Activated CD8-positive, alpha-beta memory T cell treated with anti-CD3 and anti-CD28 coated beads, Interleukin-2, amount 50 U/mL, for 48 hours (primary cell): ENCODE data around the gene CAMTA1.

Experiments used
- DNase-seq: peaks from one replicate; pipeline ENCODE4 v3.0.0-alpha.2; 2020

CAMTA1 gene

DNA sequence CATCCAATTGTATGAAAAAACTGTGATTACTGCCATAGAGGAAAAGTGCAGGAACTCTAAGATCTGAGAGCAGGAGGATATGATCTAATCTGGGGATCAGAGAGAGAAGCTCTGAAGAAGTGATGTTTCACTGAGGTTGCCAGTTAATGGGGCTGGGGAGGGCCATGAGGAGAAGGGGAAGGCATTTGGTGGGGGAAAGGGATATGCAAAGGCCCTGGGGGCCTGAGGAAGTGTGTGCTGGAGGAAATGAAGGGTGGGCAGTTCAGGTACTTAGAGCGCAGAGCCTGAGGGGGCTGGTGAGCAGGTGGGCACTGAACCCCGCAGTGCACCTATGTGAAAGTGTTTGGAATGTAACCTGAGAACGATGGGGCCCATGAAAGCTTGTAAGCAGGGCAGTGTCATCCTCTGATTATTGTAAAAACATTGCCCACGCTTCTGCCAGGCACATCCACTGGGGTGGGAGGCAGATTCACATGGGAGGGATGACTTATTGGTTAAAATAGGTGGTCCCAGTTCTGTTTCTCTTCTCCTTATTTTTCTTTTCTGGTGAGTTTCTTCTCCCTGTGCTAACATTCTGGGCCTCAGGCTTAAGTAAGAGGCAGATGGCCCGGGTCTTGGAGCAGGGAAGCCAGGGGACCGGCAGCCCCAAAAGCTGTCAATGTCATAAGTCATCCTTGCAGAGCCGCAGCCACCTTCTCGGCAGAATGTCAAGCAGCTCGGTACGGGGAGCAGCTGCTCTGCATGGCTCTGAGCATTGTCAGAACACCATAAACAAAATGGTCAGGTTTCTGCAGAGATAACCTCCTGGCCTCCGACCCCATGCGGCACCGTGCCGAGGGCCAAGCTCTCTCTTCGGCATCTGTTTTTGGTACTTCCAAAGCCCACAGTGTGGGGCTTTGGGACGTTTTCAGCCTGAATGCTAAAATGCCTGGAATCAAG, 493.8 kb downstream of the CAMTA1 start:
- no peak for DNase-seq

GRCh38 chr1:7279769-7280168, 494.5 kb downstream of the CAMTA1 start:
- DNase-seq, result no peak

DNA sequence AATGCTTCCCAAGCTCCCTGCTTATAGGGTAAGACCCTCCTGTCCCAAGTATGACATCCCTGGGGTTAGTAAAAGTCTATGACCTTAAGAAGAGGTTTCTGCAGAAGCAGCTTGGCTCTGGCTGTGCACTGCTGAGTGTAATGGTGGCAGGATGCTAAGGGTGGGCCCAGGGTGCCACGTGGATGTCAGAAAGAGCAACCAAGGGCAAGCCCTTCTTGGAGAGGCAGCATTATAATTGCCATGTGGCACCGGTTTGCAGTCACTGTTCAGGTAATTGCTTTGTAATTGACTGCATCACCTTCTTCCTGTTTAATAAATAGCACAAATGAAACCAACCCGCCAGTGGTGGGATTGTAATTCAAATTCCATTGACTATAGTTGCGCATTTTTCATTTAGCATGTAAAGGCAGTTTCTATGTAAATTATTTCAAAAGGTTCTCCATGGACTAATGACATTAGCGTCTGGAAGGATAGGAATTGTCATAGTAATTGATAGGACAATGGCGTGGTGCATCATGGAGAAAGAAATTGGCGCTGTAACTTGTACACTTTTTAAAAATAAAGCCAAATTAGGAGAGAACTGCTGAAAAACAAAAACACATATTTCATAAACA, 495.2 kb downstream of the CAMTA1 start:
- DNase-seq, result no peak

DNA sequence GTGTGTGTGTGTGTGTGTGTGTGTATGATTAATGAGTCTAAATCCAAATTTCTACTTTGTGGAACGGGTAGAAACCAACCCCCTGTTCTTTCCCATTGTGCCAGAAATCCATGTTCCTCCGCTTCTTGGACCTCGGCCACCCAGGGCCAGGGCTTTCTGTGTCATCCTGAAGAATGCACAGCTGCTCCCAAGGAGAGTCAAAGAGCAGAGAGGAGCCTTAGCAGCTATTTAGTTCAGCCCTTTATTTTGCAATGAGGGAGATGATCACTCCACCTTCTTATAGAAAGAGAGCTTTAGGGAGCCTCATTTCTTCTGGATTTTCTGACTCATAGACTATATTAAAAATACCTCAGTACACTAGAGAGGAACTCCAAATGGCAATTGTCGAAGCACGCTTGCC, 496.6 kb downstream of the CAMTA1 start:
- no peak for DNase-seq

DNA sequence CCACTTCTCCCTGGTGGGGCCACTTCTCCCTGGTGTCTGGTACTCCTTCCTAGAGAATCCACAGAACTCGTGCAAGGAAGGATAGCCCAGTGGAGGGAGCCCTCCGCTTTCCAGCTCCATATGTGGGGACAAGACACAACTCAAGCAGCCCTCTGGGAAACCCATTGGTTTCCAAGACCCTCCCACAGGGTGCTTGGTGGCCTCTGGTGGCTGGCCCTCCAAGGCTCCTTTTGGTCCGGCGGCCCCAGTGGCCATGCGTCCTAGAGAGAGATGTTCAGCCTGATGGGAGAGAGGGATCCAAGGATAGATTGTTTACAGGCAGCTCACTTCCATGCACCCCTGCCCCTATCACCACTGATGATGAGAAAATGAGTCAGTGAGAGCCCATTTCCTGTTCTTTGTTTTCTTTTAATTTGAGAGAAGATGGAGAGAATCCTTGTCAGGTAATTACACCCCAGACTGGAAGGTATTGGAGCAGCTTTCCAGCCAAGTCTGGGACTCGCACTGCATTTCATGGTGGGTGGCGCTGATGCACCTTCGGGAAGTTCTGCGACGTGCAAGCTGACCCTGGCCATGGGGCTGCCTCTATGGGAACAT, 499.7 kb downstream of the CAMTA1 start:
- no peak for DNase-seq

- no peak for DNase-seq
Measured at GRCh38 chr1:7285856-7286454, 500.7 kb downstream of the CAMTA1 start.

DNA sequence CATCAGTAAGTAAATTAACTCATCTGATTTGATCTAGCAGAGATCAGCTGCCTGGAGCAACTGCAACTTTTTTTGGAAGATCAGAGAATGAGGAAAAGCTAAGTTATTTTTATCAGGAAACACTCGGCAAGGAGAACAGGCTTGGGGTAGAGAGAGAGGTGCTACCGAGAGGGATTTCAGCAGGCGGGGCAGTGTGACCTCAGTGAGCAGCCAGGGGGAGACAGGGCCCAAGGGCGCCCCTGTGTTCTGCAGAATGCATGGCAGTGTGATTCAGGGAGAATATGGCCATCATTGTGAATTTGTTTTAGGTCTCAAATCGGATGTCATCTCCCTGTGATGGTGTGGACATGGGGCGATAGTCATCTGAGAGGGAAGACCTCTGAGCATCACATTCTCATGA, 501.8 kb downstream of the CAMTA1 start:
- no peak for DNase-seq

DNA sequence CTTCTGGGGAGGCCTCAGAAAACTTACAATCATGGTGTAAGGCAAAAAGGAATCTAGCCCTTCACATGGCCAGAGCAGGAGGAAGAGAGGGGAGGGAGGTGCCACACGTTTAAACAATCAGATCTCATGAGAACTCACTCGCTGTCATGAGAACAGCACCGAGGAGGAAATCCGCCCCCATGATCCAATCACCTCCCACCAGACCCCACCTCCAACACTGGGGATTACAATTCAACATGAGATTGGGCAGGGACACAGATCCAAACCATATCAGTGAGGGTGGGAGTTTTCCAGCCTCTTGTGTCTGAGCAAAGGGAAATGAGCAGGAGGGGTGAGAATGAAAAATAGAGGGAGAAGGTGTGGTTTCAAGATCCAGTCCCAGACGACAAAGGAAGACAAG, 503.7 kb downstream of the CAMTA1 start:
- DNase-seq, result no peak

GRCh38 chr1:7289694-7290093, 504.4 kb downstream of the CAMTA1 start:
- DNase-seq, result no peak

DNA sequence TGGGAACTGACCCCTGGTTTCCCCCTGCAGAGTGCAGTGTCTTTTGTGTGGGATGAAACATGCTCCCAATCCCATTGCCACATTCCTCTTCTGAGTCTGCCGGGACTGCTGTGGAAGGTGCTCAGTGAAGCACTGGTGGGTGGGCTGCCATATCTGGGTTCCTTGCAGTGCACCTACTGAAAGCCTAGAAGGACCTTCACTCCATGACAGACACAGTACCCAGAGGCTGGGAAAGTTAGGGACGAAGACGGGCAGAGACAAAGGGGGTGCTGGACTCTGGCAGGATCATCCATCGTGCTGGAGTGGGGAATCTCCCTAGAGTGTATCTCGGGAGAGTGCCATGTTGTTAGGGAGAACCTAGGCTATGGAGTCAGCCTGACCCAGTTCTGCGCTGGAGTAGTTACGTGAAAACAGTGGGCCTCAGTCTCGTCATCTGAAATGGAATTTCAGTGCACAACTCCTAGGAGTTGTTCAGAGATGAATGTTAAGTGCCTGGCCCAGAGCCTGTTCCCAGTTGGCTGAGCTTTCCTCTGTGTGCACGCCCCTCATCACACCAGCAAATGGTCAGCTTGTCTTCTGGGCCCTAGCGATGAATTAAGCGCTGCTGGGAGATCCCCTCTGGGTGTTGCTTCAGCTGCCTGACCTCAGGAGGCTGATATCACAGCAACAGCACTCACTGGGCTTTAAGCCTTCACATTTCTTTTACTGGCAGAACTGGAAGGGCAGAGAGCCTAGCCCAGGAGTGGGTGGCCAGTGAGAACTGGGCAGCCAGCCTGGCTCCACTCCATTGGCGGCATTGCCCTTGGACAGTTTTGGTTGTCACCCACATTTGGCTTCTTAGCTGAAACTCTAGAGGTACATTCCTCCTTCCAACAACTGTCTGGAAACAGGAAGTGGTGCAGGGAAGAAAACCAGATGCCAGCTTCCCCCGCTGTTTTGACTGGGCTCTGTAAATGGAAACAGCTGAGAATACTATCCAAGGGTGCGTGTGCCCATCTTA, 506.0 kb downstream of the CAMTA1 start:
- no peak for DNase-seq

DNA sequence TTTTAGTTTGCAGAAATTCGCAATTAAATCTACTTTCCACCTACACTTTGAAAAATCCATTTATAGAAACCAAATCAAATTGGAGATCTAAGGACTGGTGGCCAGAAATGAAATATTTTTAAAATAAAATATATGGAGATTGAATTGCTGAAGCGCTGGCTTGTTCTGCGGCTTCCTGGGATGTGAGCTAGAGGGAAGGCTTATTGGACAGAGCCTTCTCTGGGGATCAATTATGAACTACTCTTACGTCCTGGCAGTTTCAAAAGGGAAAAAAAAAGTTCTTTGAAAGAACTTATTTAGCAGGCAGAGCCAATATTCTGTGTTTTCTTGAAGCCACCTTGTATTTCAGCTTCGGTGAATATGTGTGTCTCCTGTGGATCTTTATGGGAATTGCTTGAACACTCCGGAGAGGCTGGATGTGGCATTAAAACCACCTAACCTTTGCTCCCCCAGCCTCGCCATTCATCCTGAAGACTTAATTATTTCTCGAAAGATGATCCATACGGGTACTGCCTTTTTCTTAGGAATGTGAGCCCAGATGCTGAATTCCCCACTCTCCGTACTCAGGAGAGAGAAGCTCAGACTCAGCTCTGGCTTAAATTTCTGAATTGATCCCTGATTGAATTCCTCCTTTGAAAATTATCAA, 506.9 kb downstream of the CAMTA1 start:
- no peak for DNase-seq

GRCh38 chr1:7292714-7293419, 507.6 kb downstream of the CAMTA1 start:
- DNase-seq, result no peak

GRCh38 chr1:7293702-7294629, 508.7 kb downstream of the CAMTA1 start:
- no peak for DNase-seq

DNA sequence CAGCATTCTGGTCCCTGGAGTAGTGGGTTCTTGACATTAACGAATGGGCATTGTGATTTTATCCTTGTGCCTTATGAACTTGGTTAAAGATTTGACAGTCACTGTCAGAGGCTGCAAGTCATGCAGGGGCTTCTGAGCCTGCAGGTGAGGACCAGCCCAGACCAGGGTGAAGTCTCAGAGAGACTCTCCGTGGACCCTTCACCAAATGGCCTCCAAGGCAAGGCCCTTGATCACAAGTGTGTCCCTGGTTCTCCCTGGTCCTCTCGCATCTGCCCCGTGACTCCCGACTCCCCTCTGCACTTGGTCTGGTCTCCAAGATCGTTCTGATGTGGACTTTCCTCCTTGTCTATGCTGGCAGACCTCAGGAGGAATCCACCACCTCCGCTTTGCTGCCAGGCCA, 509.4 kb downstream of the CAMTA1 start:
- no peak for DNase-seq

DNA sequence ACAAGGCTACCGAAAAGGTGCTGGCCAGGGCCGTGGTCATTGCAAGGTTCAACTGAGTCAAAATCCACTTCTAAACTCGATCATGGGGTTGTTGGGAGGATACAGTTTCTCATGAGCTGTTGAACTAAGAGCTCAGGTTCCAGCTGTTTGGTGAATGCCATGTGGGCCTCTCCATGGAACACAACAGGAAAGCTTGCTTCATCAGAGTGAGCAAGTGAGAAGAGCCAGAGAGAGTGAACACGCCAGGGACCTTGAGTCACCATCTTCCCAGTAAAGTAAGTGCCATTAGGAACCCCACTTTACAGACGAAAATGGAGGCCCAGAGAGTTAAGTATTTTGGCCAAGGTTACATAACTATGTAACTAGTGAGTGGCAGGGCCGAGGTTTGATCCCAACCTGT, 510.7 kb downstream of the CAMTA1 start:
- DNase-seq, result no peak

DNA sequence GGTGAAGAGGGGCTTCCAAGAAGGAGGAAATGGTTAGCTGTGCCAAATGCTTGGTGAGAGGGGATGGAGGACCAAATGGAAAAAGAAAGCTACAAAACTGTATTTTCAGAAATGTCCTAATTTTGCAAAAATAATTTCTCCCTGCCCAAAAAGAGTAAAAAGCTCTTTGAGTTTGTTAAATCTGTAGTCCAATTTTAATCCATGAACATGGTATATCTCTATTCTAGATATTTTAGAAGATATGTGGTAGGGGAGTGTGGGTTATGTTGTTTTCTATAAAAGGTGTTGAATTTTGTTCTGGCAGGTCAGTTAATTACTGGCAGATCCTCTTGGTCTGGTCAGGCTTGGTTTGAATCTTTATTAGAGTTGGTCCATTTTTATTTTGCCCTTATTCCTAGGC, 511.7 kb downstream of the CAMTA1 start:
- no peak for DNase-seq

DNA sequence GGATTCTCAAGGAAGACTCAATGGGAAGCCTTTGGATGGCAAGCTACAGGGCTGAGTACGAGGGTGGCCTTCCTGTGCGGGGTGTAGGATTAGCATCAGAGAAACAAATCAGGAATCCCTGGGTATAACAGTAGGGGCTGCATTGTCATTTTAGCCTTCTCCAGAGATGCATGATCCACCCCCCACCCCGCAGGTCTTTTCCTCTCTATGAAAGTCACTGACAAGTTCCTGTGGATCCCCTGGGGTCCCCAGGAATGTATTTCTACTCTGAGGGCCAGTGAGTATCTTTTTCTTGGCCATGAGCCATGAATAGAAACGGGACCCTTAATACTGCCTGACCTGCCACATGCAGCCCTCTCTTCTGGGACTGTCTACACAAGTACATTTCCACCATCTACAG, 512.9 kb downstream of the CAMTA1 start:
- no peak for DNase-seq

DNA sequence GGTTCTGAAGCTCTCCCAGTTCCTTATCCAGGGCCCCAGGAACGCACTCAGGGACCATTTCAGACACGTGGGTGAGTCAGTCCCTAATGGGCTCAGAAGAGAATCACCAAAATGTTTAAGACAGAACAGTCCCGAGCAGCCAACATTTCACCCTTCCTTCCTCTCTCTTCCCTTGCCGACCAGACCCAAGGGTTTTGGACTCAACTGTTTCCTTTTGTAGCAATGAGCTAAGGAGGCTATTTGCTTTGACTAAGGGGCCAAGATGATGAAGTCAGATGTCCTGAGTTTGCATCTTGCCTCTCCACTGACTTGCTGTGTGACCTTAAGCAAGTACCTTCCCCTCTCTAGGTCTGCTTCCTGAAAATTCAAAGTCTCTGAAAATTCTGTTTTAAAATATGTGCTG, 513.5 kb downstream of the CAMTA1 start:
- DNase-seq, result no peak

GRCh38 chr1:7299329-7299799, 514.1 kb downstream of the CAMTA1 start:
- DNase-seq, result no peak

DNA sequence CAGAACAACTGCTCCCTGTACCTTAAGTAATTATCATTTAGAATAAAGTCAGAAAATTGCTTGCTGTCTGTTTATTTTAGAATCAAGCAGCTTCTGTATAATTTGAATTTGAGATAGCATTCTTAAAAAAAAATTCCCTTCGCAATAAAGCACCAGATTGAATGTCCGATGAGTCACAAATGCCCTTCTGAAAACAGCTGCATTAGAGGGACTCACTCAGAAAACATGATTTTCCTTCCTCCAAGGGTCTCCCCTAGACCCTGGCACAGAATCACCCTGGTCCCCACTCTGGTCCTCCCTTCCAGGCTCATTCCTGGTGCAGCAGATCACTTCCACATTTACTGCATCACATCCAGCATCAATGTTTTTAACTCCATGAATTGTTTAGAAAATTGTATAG, 514.7 kb downstream of the CAMTA1 start:
- DNase-seq, result no peak
